CD4-positive, alpha-beta T cell treated with Interleukin-2 at 100 ng/mL for 4 hours (primary cell): Measurements from ENCODE around the gene INSYN2A.

Experiments used
- DNase-seq: peaks from one replicate; pipeline ENCODE4 v3.0.0-alpha.2; 2020; ENCODE audit warnings: low spot score

INSYN2A gene

GRCh38 chr10:127195041-127195506 is 1.3 kb downstream of the INSYN2A start:
- no peak for DNase-seq

GRCh38 chr10:127194599-127194998 is 1.8 kb downstream of the INSYN2A start:
- DNase-seq: no peak

GRCh38 chr10:127194111-127194510 is 2.3 kb downstream of the INSYN2A start:
- no peak for DNase-seq

GRCh38 chr10:127193125-127193524 is 3.3 kb downstream of the INSYN2A start:
- DNase-seq: no peak

- DNase-seq: no peak
Observed at GRCh38 chr10:127190427-127190826, 6.0 kb downstream of the INSYN2A start.

- no peak for DNase-seq
Observed at GRCh38 chr10:127189226-127189625, 7.2 kb downstream of the INSYN2A start.

- no peak for DNase-seq
Observed at GRCh38 chr10:127186813-127187212, 9.6 kb downstream of the INSYN2A start.

- DNase-seq: no peak
Observed at GRCh38 chr10:127184582-127184981, 11.8 kb downstream of the INSYN2A start.

GRCh38 chr10:127182161-127182560 is 14.2 kb downstream of the INSYN2A start:
- DNase-seq: no peak

- no peak for DNase-seq
Observed at GRCh38 chr10:127179612-127180250, 16.7 kb downstream of the INSYN2A start.

GRCh38 chr10:127176649-127177048 is 19.7 kb downstream of the INSYN2A start:
- DNase-seq: no peak

GRCh38 chr10:127175357-127176110 is 20.9 kb downstream of the INSYN2A start:
- DNase-seq: no peak

- DNase-seq: no peak
Observed at GRCh38 chr10:127174866-127175265, 21.5 kb downstream of the INSYN2A start.

GRCh38 chr10:127168261-127168660 is 28.1 kb downstream of the INSYN2A start:
- no peak for DNase-seq

- DNase-seq: no peak
Observed at GRCh38 chr10:127162841-127163240, 33.5 kb downstream of the INSYN2A start.

- no peak for DNase-seq
Observed at GRCh38 chr10:127161482-127161881, 34.9 kb downstream of the INSYN2A start.

GRCh38 chr10:127159648-127160245 is 36.6 kb downstream of the INSYN2A start:
- no peak for DNase-seq

- no peak for DNase-seq
Observed at GRCh38 chr10:127158662-127159061, 37.7 kb downstream of the INSYN2A start.

GRCh38 chr10:127157506-127158200 is 38.7 kb downstream of the INSYN2A start:
- DNase-seq: no peak

- DNase-seq: no peak
Observed at GRCh38 chr10:127157089-127157488, 39.3 kb downstream of the INSYN2A start.

- no peak for DNase-seq
Observed at GRCh38 chr10:127154831-127155620, 41.4 kb downstream of the INSYN2A start.

GRCh38 chr10:127153181-127153580 is 43.2 kb downstream of the INSYN2A start:
- DNase-seq: no peak
